OCI-LY1 (cell line): ENCODE measurements around the gene PDGFRA.

Source experiments
- H2AFZ ChIP-seq: fragments of 200-600 bp; sonication (generic), shearing (Covaris generic); 2 replicates; pipeline ENCODE4 v1.6.0; 2014; ENCODE audit warnings: antibody characterized with exemption, mild to moderate bottlenecking, low read length
- H3F3A ChIP-seq: fragments of 200-600 bp; sonication (generic), shearing (Covaris generic); 2 replicates; pipeline ENCODE4 v1.6.0; 2014; ENCODE audit warnings: mild to moderate bottlenecking, antibody characterized with exemption, low read length, moderate library complexity; ENCODE audit not compliant: insufficient read depth
- H3K27ac ChIP-seq: fragments of 200-600 bp; sonication (generic); 2 replicates; pipeline ENCODE4 v1.5.1; 2014; ENCODE audit warnings: low read length, mixed run types, mild to moderate bottlenecking, low read depth; ENCODE audit not compliant: poor library complexity, severe bottlenecking
- H3K27me3 ChIP-seq: fragments of 200-600 bp; sonication (generic); 2 replicates; pipeline ENCODE4 v1.6.0; 2014; ENCODE audit warnings: antibody characterized with exemption, mild to moderate bottlenecking, low read length, moderate library complexity; ENCODE audit not compliant: insufficient read depth
- H3K36me3 ChIP-seq: fragments of 200-600 bp; sonication (generic); 2 replicates; pipeline ENCODE4 v1.6.1; 2014; ENCODE audit warnings: mild to moderate bottlenecking, antibody characterized with exemption, low read length, moderate library complexity, mixed read lengths; ENCODE audit not compliant: insufficient read depth
- H3K4me1 ChIP-seq: fragments of 200-600 bp; sonication (generic); 2 replicates; pipeline ENCODE4 v1.5.1; 2014; ENCODE audit warnings: mild to moderate bottlenecking, low read length, moderate library complexity; ENCODE audit not compliant: insufficient read depth, severe bottlenecking
- H3K4me2 ChIP-seq: fragments of 200-600 bp; sonication (generic), shearing (Covaris generic); 2 replicates; pipeline ENCODE4 v1.6.1; 2014; ENCODE audit warnings: low read length
- H3K4me3 ChIP-seq: fragments of 200-600 bp; sonication (generic); 2 replicates; pipeline ENCODE4 v1.5.1; 2014; ENCODE audit warnings: low read length, low read depth, mild to moderate bottlenecking, mixed read lengths; ENCODE audit not compliant: poor library complexity, severe bottlenecking
- H3K79me2 ChIP-seq: fragments of 200-600 bp; shearing (Covaris generic); 2 replicates; pipeline ENCODE4 v1.6.1; 2016; ENCODE audit warnings: mixed run types, low read length, mixed read lengths; ENCODE audit not compliant: insufficient read depth
- H3K9ac ChIP-seq: fragments of 200-600 bp; sonication (generic), shearing (Covaris generic); 2 replicates; pipeline ENCODE4 v1.6.1; 2014; ENCODE audit warnings: mild to moderate bottlenecking, low read length, mixed read lengths
- H3K9me2 ChIP-seq: fragments of 200-600 bp; sonication (generic), shearing (Covaris generic); 2 replicates; pipeline ENCODE4 v1.6.1; 2014; ENCODE audit warnings: low read depth, mild to moderate bottlenecking, low read length, mixed read lengths
- H3K9me3 ChIP-seq: fragments of 200-600 bp; shearing (Covaris generic); 2 replicates; pipeline ENCODE4 v1.6.1; 2014; ENCODE audit warnings: low read length, mixed read lengths
- H4K20me1 ChIP-seq: fragments of 200-600 bp; sonication (generic), shearing (Covaris generic); 2 replicates; pipeline ENCODE4 v1.6.0; 2016; ENCODE audit warnings: mild to moderate bottlenecking, low read length; ENCODE audit not compliant: insufficient read depth
- EZH2 ChIP-seq: fragments of 200-600 bp; sonication (generic), shearing (Covaris generic); IDR thresholded peaks from 2 replicates; pipeline ENCODE4 v1.8.0; 2017; ENCODE audit warnings: borderline replicate concordance, mixed run types, mild to moderate bottlenecking, antibody characterized with exemption, low read length, moderate library complexity, mixed read lengths
- TF ChIP-seq, protein P1 (sequence below): fragments of 200-600 bp; sonication (generic), shearing (Covaris generic); IDR thresholded peaks from 2 replicates; pipeline ENCODE4 v1.5.1; 2017; ENCODE audit warnings: mild to moderate bottlenecking, antibody characterized with exemption, low read length, moderate library complexity, mixed read lengths

PDGFRA gene

DNA sequence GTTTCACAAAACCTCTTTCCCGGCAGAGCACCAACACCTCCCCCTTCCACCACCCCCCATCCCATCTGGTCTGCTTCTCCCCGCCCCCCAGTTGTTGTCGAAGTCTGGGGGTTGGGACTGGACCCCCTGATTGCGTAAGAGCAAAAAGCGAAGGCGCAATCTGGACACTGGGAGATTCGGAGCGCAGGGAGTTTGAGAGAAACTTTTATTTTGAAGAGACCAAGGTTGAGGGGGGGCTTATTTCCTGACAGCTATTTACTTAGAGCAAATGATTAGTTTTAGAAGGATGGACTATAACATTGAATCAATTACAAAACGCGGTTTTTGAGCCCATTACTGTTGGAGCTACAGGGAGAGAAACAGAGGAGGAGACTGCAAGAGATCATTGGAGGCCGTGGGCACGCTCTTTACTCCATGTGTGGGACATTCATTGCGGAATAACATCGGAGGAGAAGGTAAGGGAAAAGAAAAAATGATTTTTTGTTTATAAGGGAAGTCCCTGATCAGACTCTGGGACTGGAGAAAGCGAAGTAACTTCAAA lies at the start of gene PDGFRA:
TSS of gene PDGFRA (plus strand) at position 333 of the 541 bp plus-strand sequence. CDS start 29,476 bp downstream, outside the sequence.
- Histone ChIP-seq H3K9ac (no peak within 1 kb of the TSS), H3K4me2 (no peak within 1 kb of the TSS; the same call in 1 of the 2 replicates), H4K20me1 (no peaks in the 10 kb centered on the region), H2AFZ (no peak within 1 kb of the TSS), H3K4me3 (no peak within 1 kb of the TSS), H3K4me1 (peaks cover 30% of the 10 kb centered on the region), H3K27me3 (no peaks in the 10 kb centered on the region; the same call in 1 of the 2 replicates), H3F3A (no peaks in the 10 kb centered on the region), H3K36me3 (no peaks in the 10 kb centered on the region), H3K79me2 (no peaks in the 10 kb centered on the region), H3K9me3 (no peaks in the 10 kb centered on the region), H3K9me2 (no peaks in the 10 kb centered on the region), H3K27ac (no peak within 1 kb of the TSS)
- TF ChIP-seq, protein P1, sequence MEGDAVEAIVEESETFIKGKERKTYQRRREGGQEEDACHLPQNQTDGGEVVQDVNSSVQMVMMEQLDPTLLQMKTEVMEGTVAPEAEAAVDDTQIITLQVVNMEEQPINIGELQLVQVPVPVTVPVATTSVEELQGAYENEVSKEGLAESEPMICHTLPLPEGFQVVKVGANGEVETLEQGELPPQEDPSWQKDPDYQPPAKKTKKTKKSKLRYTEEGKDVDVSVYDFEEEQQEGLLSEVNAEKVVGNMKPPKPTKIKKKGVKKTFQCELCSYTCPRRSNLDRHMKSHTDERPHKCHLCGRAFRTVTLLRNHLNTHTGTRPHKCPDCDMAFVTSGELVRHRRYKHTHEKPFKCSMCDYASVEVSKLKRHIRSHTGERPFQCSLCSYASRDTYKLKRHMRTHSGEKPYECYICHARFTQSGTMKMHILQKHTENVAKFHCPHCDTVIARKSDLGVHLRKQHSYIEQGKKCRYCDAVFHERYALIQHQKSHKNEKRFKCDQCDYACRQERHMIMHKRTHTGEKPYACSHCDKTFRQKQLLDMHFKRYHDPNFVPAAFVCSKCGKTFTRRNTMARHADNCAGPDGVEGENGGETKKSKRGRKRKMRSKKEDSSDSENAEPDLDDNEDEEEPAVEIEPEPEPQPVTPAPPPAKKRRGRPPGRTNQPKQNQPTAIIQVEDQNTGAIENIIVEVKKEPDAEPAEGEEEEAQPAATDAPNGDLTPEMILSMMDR, result no peak
- TF ChIP-seq EZH2, result no peak

DNA sequence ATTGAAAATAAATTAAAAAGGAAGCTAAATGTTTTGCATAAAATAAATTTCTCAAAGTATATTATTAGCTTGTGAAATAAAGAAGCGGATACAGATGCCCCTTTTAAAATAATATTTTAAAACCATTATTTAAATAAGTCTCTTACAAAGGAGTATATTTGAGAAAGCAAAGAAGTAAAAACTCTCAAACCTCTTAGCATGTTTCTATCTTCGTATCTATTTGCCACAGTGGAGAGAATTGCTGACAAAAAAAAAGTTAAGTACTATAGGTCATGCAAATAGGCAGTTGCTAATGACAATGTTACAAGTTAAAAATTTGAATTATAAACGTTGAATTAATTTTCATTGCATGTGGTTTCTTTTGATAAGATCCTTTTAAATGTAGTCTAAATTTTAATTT lies 44.5 kb upstream of the PDGFRA start:
- H3K4me3 ChIP-seq, result no peak overlapping the region
- no peaks in the 10 kb centered on the region for H3K79me2 ChIP-seq
- H3K4me1 ChIP-seq, result no peaks in the 10 kb centered on the region
- no peak for TF ChIP-seq EZH2
- TF ChIP-seq, protein P1, result no peak
- H3K4me2 ChIP-seq, result no peak overlapping the region
- no peak overlapping the region for H2AFZ ChIP-seq
- H3F3A ChIP-seq, result no peaks in the 10 kb centered on the region
- no peaks in the 10 kb centered on the region for H3K36me3 ChIP-seq
- no peaks in the 10 kb centered on the region for H3K27me3 ChIP-seq
- H3K9me2 ChIP-seq, result no peaks in the 10 kb centered on the region
- H3K9ac ChIP-seq, result no peak overlapping the region
- H3K9me3 ChIP-seq, result no peaks in the 10 kb centered on the region
- no peaks in the 10 kb centered on the region for H4K20me1 ChIP-seq
- no peak overlapping the region for H3K27ac ChIP-seq

DNA sequence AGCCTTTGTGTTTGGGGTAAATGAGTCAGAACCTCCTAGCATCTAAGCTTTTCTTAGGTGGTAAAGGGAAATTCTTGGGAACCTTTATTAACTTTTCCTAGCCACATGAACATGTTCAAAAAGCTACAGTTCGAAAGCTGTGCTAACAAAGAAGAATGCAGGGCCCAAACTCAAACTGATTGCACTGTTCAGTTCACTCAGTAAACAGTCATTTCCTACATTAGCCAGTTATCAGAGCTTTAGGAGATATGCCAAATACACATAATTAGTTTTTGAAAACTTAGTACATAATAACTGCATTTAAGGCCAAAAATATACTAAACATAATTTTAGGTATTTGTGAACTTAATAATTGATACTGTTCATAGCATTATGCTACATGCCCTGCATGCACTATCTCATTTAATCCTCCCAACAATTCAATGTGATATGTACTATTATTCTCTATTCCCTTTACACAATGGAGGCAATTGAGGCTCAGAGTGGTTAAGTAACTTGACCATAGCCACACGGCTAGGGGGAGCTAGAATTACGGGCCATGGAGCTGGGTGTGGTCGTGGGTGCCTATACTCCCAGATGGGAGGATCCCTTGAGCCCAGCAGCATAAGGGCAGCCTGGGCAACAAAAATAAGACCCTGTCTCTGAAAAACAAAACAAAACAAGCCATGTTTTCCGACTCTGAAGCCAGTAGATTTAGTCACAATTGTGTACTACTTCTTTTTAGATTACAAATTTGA lies 43.9 kb upstream of the PDGFRA start:
- Histone ChIP-seq H3K9ac (no peak overlapping the region), H4K20me1 (no peaks in the 10 kb centered on the region), H3K27me3 (no peaks in the 10 kb centered on the region), H3K4me1 (no peaks in the 10 kb centered on the region), H3K9me2 (no peaks in the 10 kb centered on the region), H3K4me3 (no peak overlapping the region), H3K27ac (no peak overlapping the region), H2AFZ (no peak overlapping the region), H3F3A (no peaks in the 10 kb centered on the region), H3K36me3 (no peaks in the 10 kb centered on the region), H3K4me2 (no peak overlapping the region), H3K9me3 (no peaks in the 10 kb centered on the region), H3K79me2 (no peaks in the 10 kb centered on the region)
- TF ChIP-seq, protein P1, result peak; percentile 5; the same call in 1 of the 2 replicates
- no peak for TF ChIP-seq EZH2
